SK-N-SH treated with all-trans-retinoic acid at 6 μM for 48 hours (cell line): ENCODE results near the gene CDK14.

Experiments used
- ATAC-seq: fragments of 200-7000 bp; cut with Tn5 transposase; 3 replicates; pipeline ENCODE4 v1.9.1; 2020; ENCODE audit warnings: mild to moderate bottlenecking, moderate library complexity
- ARNTL ChIP-seq: fragments of 450-650 bp; formaldehyde crosslinking; IDR thresholded peaks from 2 replicates; pipeline ENCODE4 v1.5.0; 2020; ENCODE audit warnings: low read depth, mild to moderate bottlenecking, moderate library complexity, borderline replicate concordance
- BACH2 ChIP-seq: fragments of 250-450 bp; sonication (Bioruptor Pico); IDR thresholded peaks from 2 replicates; pipeline ENCODE4 v1.9.0; 2021; ENCODE audit warnings: mild to moderate bottlenecking, borderline replicate concordance
- CREB5 ChIP-seq: fragments of 250-450 bp; sonication (Bioruptor Pico); IDR thresholded peaks from 2 replicates; pipeline ENCODE4 v1.5.1; 2020; ENCODE audit warnings: low read depth, mild to moderate bottlenecking, moderate library complexity
- CSDC2 ChIP-seq: fragments of 250-450 bp; sonication (Bioruptor Pico); IDR thresholded peaks from 2 replicates; pipeline ENCODE4 v1.5.0; 2020; ENCODE audit warnings: mild to moderate bottlenecking, moderate library complexity
- CSRNP3 ChIP-seq: fragments of 250-450 bp; sonication (Bioruptor Pico); IDR thresholded peaks from 2 replicates; pipeline ENCODE4 v1.5.1; 2021; ENCODE audit warnings: mild to moderate bottlenecking, moderate library complexity
- ESRRG ChIP-seq: fragments of 250-450 bp; sonication (Bioruptor Pico); IDR thresholded peaks from 2 replicates; pipeline ENCODE4 v1.6.1; 2021; ENCODE audit warnings: mild to moderate bottlenecking
- GLIS3 ChIP-seq: fragments of 250-450 bp; sonication (Bioruptor Pico); IDR thresholded peaks from 2 replicates; pipeline ENCODE4 v1.5.0; 2020; ENCODE audit warnings: mild to moderate bottlenecking, moderate library complexity
- ISL1 ChIP-seq: fragments of 250-450 bp; sonication (Bioruptor Pico); IDR thresholded peaks from 2 replicates; pipeline ENCODE4 v2.1.2; 2022; ENCODE audit warnings: mild to moderate bottlenecking, moderate library complexity
- OSR1 ChIP-seq: fragments of 250-450 bp; sonication (Bioruptor Pico); IDR thresholded peaks from 2 replicates; pipeline ENCODE4 v1.8.0; 2022; ENCODE audit warnings: moderate library complexity, mild to moderate bottlenecking, inconsistent platforms
- PATZ1 ChIP-seq: fragments of 250-450 bp; sonication (Bioruptor Pico); IDR thresholded peaks from 2 replicates; pipeline ENCODE4 v1.8.0; 2020; ENCODE audit warnings: mild to moderate bottlenecking, moderate library complexity, borderline replicate concordance
- POU6F1 ChIP-seq: fragments of 250-450 bp; sonication (Bioruptor Pico); IDR thresholded peaks from 2 replicates; pipeline ENCODE4 v1.8.0; 2021; ENCODE audit warnings: low read depth, mild to moderate bottlenecking, moderate library complexity, borderline replicate concordance
- PPARA ChIP-seq: fragments of 250-450 bp; sonication (Bioruptor Pico); IDR thresholded peaks from 2 replicates; pipeline ENCODE4 v1.5.0; 2020; ENCODE audit warnings: mild to moderate bottlenecking, borderline replicate concordance
- RARB ChIP-seq: fragments of 250-450 bp; sonication (Bioruptor Pico); IDR thresholded peaks from 2 replicates; pipeline ENCODE4 v1.8.0; 2021; ENCODE audit warnings: mild to moderate bottlenecking, moderate library complexity
- SNAI2 ChIP-seq: fragments of 250-450 bp; sonication (Bioruptor Pico); IDR thresholded peaks from 2 replicates; pipeline ENCODE4 v1.5.0; 2020; ENCODE audit warnings: mild to moderate bottlenecking, moderate library complexity
- TCF4 ChIP-seq: fragments of 250-450 bp; sonication (Bioruptor Pico); IDR thresholded peaks from 2 replicates; pipeline ENCODE4 v1.8.0; 2021; ENCODE audit warnings: mild to moderate bottlenecking, moderate library complexity, borderline replicate concordance
- TOX ChIP-seq: fragments of 250-450 bp; sonication (Bioruptor Pico); IDR thresholded peaks from 2 replicates; pipeline ENCODE4 v1.8.0; 2021; ENCODE audit warnings: mild to moderate bottlenecking, moderate library complexity, borderline replicate concordance
- TSHZ2 ChIP-seq: fragments of 250-450 bp; sonication (Bioruptor Pico); IDR thresholded peaks from 2 replicates; pipeline ENCODE4 v1.5.0; 2020; ENCODE audit warnings: mild to moderate bottlenecking, moderate library complexity
- ZC3H10 ChIP-seq: fragments of 250-450 bp; sonication (Bioruptor Pico); IDR thresholded peaks from 2 replicates; pipeline ENCODE4 v1.5.1; 2021; ENCODE audit warnings: mild to moderate bottlenecking, moderate library complexity
- ZFP3 ChIP-seq: fragments of 250-450 bp; sonication (Bioruptor Pico); IDR thresholded peaks from 2 replicates; pipeline ENCODE4 v1.5.0; 2020; ENCODE audit warnings: mild to moderate bottlenecking, moderate library complexity
- ZFP30 ChIP-seq: fragments of 450-650 bp; formaldehyde crosslinking; IDR thresholded peaks from 2 replicates; pipeline ENCODE4 v1.5.0; 2022; ENCODE audit warnings: mild to moderate bottlenecking, moderate library complexity
- ZNF70 ChIP-seq: fragments of 450-650 bp; formaldehyde crosslinking; IDR thresholded peaks from 2 replicates; pipeline ENCODE4 v1.5.0; 2020; ENCODE audit warnings: mild to moderate bottlenecking, moderate library complexity
- ZNF8 ChIP-seq: fragments of 450-650 bp; formaldehyde crosslinking; IDR thresholded peaks from 2 replicates; pipeline ENCODE4 v1.5.0; 2020; ENCODE audit warnings: mild to moderate bottlenecking, moderate library complexity

Gene CDK14

GRCh38 chr7:90569368-90569767 lies 26.8 kb upstream of the CDK14 start:
- ATAC-seq: no peak
- TF ChIP-seq GLIS3 (no peak), PATZ1 (CRISPR knock-in tag) (no peak), ZNF8 (CRISPR knock-in tag) (no peak), ZFP30 (CRISPR knock-in tag) (no peak), CSRNP3 (CRISPR knock-in tag) (no peak), TCF4 (no peak), OSR1 (CRISPR knock-in tag) (no peak), CREB5 (CRISPR knock-in tag) (no peak), CSDC2 (CRISPR knock-in tag) (no peak), POU6F1 (no peak), BACH2 (CRISPR knock-in tag) (no peak), SNAI2 (CRISPR knock-in tag) (no peak), ZFP3 (CRISPR knock-in tag) (no peak), ZC3H10 (CRISPR knock-in tag) (no peak), ZNF70 (CRISPR knock-in tag) (no peak), ESRRG (CRISPR knock-in tag) (no peak), PPARA (no peak), ARNTL (CRISPR knock-in tag) (no peak), TOX (no peak), TSHZ2 (CRISPR knock-in tag) (no peak)
- TF ChIP-seq, all 23 proteins: peak for 0

GRCh38 chr7:90570373-90570959 lies 25.7 kb upstream of the CDK14 start:
- ATAC-seq: peak; percentile 71
- no peak for TF ChIP-seq ZFP30 (CRISPR knock-in tag)
- TF ChIP-seq TSHZ2 (CRISPR knock-in tag): no peak
- TF ChIP-seq SNAI2 (CRISPR knock-in tag): 0 out of 2 replicates have a peak, but pooled peaks have one; percentile 39
- TF ChIP-seq PPARA: no peak
- no peak for TF ChIP-seq BACH2 (CRISPR knock-in tag)
- no peak for TF ChIP-seq CSDC2 (CRISPR knock-in tag)
- TF ChIP-seq ZNF8 (CRISPR knock-in tag): no peak; the same call in 1 of the 2 replicates
- TF ChIP-seq RARB: no peak
- peak; percentile 97 for TF ChIP-seq ZC3H10 (CRISPR knock-in tag)
- no peak; the same call in 1 of the 2 replicates for TF ChIP-seq CSRNP3 (CRISPR knock-in tag)
- TF ChIP-seq TCF4: no peak
- no peak for TF ChIP-seq ESRRG (CRISPR knock-in tag)
- TF ChIP-seq ISL1 (CRISPR knock-in tag): peak; percentile 98
- TF ChIP-seq PATZ1 (CRISPR knock-in tag): peak; percentile 84; the same call in 1 of the 2 replicates
- 0 out of 2 replicates have a peak, but pooled peaks have one; percentile 31 for TF ChIP-seq ZFP3 (CRISPR knock-in tag)
